ENCODE results near the gene RAB11FIP3. TPM values are rescaled to one million over a fixed set of nuclear protein-coding genes. Genes with fewer than 3 reads are reported as not detected.
"Not testable (repeated sequence)": the region's sequence is repeated elsewhere in the genome, so short reads cannot be mapped to it uniquely, and the experiment has no call there.

Gene RAB11FIP3
- total RNA-seq, 1 experiment from 2014 or later: 6.5 TPM

DNA sequence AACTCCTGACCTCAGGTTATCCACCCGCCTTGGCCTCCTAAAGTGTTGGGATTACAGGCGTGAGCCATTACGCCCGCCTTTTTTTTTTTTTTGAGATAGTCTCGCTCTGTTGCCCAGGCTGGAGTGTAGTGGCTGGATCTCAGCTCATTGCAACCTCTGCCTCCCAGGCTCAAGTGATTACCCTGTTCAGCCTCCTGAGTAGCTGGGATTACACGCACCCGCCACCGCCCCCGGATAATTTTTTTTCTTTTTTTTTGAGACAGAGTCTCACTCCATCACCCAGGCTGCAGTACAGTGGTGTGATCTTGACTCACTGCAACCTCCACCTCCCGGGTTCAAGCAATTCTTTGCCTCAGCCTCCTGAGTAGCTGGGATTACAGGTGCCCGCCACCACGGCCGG lies 3.3 kb upstream of the RAB11FIP3 start:
- DNase-seq (ENCODE audit: low read depth): not testable (repeated sequence)

DNA sequence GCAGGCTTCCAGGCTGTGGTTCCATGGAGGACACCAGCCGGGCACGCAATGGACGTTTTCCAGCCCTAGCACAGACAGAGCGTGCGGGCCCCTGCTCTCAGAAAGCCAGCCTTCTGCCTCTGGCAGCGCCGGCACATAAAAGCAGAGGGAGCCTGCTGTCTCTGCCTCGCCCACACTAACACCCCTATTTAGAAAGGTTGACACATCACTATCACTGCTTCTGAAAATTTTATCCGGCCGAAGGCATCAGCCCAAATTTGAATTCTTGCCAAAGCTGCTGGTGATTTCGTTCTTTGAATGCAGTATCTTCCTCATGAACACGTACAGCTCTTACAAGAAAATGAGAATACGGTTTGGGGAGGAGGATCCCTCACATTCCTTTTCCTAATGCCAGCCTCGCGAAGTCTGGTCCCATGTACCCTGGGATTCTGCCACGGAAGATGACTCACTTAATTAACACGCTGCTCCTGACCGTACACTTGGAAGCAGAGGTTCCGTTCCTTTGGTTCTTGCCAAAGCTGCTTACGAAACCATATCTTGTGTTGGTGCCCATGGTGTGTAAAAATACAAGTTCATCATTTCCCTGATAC lies 1.3 kb upstream of the RAB11FIP3 start:
- DNase-seq (ENCODE audit: low read depth): peak; percentile 97

DNA sequence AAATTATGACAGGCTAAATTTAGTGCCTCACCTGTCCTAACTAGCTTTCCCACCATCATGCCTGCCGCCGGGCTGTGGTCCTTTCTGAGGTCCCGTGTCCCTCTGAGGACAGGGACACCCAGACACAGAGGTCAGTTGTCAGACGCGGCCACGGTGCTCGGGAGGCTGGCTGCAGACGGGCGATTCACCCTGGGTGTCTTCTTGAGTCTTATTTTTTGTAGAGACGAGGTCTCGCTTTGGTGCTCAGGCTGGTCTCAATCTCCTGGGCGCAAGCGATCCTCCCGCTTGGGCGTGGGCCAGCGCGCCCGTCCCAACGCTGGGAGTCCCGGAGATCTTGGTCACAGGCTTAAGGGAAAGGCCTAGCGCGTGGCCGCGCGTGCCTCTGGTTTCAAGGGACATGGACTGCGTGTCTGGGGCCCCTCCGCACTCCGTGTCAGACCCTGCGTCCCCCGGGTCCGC lies 797 bp upstream of the RAB11FIP3 start:
- peak; percentile 42 for DNase-seq (ENCODE audit: low read depth)

DNA sequence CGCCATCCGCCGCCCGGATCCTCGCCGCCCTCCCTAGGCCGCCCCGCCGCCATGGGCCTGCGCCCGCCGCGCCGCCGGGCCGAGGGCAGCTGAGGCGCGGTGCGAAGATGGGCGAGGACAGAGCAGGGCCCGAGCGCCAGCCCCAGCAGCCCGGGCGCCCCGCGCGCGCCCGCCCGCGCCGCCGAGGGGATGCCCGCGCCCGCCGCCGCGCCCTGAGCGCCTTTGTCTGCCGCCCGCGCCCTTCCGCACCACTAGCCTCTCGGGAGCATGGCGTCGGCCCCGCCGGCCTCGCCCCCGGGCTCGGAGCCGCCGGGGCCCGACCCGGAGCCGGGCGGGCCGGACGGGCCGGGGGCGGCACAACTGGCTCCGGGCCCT lies 278 bp downstream of the RAB11FIP3 start:
- no peak for DNase-seq (ENCODE audit: low read depth)

DNA sequence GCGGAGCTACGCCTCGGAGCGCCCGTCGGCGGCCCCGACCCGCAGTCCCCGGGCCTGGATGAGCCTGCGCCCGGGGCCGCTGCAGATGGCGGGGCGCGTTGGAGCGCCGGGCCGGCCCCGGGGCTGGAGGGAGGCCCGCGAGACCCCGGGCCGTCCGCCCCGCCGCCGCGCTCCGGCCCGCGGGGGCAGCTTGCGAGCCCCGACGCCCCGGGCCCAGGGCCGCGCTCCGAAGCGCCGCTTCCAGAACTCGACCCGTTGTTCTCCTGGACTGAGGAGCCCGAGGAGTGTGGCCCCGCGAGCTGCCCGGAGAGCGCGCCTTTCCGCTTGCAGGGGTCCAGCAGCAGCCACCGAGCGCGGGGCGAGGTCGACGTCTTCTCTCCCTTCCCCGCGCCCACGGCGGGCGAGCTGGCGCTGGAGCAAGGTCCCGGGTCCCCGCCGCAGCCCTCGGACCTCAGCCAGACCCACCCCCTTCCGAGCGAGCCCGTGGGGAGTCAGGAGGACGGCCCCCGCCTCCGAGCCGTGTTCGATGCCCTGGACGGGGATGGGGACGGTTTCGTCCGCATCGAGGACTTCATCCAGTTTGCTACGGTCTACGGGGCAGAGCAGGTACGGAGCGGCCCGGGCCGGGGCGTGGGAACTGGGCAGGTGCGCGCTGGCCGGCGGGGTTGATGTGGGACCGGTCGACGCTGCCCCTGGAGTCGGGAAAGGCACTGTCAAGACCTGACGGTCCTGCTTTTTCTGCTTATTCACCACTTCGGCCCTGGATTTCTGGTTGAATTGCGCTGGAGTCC lies 861 bp downstream of the RAB11FIP3 start:
- DNase-seq (ENCODE audit: low read depth): no peak

DNA sequence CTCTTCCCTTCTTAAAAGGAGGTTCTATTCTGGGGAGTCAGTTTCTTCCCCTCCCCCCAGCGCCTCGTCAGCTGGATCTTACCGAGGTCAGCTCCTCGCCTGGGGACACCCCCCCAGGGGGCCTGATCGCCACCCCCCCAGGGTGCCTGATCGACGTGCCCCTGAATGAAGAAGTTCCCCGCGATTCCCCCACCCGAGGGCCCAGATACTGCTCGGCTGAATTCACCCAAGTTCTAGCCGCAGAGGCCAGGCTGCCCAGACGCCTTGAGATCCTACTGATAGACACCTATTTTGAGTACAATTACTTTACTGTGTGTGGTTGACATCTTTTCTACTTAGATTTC lies 1.4 kb downstream of the RAB11FIP3 start:
- no peak for DNase-seq (ENCODE audit: low read depth)

DNA sequence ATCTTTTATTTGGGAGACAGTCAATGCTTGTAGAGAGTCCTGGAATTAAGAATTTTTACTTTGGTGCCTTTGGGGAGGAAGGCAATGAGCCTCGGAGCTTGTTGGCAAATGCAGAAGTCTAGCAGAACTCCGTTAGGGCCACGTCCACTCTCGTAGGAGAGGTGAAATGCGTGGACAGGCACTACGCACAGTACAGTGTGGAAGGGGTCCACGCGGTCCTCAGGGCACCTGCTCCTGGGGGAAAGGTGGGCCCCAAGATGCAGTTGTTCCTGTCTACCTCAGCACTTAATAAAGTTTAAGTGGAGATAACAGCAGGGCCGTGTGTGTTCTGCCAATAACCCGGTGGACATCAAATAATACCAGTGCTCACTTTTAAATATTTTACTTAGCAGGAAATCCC lies 1.8 kb downstream of the RAB11FIP3 start:
- no peak for DNase-seq (ENCODE audit: low read depth)

DNA sequence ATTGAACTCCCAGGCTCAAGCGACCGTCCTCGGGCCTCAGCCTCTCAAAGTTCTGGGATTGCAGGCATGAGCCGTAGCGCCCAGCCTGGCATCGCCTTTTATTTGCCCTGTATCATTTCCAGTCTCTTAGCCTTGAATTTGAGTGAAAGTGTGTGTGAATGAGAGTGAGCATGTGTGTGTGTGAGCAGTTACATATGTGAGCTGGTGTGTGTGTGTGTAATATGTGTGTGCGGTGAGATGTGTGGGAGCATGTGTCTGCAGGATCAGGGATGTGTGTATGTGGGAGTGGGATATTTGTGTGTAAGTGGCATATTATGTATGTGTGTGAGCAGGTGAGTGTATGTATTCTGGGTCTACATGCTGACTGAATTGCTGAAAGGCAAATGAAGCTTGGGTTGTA lies 5.5 kb downstream of the RAB11FIP3 start:
- DNase-seq (ENCODE audit: low read depth): no peak

DNA sequence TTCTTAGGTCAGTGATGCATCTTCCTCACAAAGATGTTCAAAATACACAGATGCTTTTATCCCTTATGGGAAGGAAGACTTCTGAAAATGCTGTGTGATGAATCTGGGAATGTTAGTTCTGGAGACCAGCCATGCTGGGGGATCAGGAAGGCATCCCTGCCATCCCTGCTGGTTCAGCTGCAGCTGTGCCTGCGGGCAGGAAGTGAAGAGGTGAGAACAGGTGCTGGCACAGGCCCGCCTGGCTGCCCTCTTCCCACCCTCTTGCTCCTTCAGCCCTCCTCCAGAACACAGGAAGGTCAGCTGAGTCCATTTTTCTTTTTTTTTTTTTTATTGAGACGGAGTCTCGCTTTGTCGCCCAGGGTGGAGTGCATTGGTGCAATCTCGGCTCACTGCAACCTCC lies 15.2 kb downstream of the RAB11FIP3 start:
- DNase-seq (ENCODE audit: low read depth): no peak

DNA sequence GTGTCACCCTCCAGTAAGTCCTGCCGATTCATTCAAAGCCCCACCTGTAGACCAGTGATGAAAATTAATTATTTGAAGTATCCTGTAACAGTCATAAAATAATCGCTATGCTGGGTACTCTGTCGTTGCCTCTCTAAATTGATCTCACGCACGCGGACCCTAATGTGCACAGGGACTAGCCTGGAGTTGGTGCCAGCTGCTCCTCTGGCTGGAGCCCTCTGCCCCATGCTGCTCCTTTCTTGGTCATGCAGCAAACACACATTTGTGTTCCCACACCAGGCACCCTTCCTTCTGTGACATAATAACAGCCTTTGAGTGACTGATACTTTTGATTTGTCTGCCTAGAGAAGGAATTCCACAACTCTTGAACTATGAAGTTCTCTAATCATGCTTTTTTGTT lies 16.0 kb downstream of the RAB11FIP3 start:
- no peak for DNase-seq (ENCODE audit: low read depth)

DNA sequence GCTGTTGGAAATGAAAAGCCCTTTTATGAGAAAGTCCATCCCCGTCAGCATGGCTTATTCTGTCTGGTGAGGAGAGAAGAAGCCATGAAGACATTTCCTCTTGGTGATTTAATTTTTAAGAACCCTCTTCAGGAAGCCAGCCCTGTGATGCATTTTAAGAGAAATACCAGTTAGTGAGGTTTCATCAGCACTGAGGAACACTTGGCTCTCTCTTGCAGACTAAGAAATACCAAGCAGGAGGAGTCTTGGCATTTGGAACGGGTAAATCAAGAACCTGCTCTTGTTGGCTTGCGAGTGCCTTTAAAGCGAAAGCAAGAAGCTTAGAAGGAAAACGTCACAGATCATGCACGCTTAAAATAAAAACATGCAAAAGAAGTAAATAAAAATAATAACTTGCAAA lies 17.5 kb downstream of the RAB11FIP3 start:
- no peak for DNase-seq (ENCODE audit: low read depth)

DNA sequence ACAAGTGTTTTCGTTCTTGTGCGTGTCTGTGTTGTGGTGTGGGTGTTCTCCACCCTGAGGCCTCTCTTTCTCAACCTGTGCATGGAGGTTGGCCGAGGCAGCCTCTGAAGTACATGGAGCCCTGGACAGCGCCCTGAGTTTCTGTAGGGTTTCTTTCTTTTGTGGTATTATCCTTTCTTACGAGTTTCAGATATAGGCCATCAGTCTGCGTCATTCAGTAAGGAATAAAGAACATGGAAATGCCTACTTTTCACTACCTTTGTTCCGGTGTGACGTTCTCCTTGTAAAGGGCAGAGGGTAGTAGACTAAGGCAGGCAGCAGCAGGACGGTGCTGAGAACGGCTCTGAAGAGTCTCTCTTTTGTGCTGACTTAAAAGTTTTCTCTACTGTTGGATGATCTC lies 18.6 kb downstream of the RAB11FIP3 start:
- no peak for DNase-seq (ENCODE audit: low read depth)

DNA sequence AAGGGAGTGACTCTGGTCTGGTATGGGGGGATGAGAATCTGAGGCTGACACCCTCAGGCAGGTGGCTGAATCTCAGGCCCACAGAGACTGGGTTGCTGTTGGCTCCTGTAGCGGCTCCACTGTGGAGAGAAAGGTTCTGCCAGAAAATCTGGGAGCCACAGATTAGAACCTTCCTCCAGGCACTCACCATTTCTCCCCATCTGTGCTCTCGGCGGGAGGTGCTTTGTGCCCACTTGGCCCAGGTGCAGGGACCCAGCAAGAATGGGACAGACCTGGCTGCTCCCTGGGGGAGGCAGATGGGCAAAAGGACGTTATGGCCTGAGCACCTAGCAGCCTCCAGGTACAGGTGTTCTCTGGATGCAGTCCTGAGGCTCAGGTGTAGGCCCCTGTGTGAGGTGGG lies 20.1 kb downstream of the RAB11FIP3 start:
- no peak for DNase-seq (ENCODE audit: low read depth)

DNA sequence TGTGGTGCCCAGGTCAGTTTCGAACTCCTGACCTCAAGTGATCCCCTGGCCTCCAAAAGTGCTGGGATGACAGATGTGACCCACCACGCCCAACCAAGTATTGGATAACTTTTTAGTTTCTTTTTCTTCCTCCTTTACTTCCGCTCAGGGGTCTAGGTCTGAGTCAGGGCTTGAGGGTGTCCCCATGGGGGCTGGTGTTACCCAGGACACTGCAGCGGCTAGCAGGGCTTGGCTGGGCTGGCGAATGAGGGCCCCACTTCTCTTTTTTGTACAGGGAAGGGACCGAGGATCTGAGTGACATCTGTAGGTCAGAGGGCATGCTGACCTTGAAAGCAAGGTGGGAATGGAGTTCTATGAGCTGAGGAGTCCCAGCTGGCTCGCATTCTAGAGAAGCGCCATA lies 24.9 kb downstream of the RAB11FIP3 start:
- no peak for DNase-seq (ENCODE audit: low read depth)

DNA sequence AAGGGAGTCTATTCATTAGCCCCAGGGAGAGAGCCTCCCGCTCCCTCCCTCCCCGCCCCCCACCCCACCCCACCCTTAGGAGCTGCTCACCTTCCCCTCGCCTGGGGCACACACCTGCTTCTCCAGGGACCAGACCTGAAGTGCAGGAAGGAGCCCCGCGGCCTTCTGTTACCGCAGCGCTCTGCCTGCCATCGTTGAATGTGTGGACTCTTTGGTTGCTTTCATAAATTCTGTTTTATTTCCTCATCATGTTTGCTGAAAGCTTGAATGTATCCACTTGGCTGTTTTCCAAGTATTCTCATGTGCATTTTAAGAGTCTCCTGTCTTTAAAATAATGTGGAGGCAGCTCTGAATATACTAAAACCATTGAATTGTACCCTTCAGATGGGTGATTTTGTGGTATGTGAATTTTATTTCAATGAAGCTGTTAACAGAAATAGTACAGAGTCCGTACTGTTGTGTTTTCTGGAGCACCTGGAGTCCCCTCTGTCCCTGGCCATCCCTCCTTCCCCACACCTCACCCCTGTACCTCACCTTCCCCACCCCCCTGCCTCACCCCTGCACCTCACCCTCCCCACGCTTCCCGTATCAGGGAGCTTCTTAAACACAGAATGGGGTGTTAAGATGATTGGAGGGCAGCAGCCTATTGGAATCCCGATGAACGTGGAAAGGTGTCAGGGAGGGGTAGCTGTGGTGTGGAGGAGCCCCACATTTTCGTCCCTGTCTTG lies 25.5 kb downstream of the RAB11FIP3 start:
- DNase-seq (ENCODE audit: low read depth): no peak

DNA sequence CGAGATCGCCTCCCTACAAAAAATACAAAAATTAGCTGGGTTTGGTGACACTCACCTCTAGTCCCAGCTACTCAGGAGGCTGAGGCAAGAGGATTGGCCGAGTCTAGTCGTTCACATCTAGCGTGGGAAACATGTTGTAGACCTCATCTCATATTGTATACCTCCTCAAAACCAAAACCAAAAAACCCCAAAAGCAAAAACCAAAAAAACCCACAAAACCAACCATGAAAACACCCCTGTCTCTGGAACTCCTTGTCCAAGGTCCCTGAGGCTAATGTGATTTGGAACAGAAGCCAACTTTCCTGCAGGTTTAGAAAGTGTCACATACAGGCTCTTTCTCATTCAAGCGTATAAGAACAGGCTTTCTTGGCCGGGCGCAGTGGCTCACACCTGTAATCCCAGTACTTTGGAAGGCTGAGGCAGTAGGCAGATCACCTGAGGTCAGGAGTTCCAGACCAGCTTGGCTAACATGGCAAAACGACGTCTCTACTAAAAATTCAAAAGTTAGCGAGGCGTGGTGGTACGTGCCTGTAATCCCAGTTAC lies 29.0 kb downstream of the RAB11FIP3 start:
- no peak for DNase-seq (ENCODE audit: low read depth)

DNA sequence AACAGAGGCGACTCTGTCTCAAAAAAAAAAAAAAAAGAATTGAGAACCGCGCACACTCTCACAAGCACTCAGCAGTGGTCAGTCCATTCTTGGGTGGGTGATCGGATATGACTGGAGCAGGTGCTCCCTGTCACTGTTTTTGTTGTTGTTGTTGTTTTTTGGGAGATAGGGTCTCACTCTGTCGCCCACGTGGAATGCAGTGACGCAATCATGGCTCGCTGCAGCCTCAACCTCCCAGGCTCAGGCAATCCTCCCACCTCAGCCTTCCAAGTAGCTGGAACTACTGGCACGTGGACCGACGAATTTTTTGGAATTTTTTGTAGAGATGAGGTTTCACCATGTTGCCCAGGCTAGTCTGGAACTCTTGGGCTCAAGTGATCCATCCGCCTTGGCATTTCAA lies 30.0 kb downstream of the RAB11FIP3 start:
- DNase-seq (ENCODE audit: low read depth): no peak

DNA sequence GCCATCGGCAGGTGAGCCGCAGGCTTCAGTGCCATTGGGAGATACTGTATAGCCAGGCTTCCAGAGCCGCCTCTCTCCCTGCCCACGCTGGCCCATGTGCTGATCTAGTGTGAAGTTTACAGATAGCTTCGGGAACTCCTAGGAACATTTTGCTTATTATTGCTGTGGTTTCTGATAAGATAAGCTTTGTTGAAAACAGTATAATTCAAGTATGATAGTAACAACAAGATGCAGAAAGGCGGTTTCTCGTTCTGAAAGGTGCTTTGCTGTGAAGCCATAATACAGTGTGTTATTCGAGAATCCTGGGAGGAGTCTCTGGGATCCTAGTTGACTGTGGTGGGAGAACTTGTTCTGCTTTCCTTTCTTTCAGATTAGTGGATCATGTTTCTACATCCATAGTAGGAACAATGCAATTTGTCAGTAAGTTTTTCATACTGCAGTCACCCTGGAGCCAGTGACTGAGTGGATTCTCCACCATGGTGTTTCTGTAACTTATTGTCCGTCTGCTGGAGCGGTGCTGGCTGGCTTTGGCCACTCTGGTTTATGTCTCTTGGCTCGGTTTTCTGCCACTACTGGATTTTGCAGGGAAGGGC lies 31.5 kb downstream of the RAB11FIP3 start:
- no peak for DNase-seq (ENCODE audit: low read depth)

DNA sequence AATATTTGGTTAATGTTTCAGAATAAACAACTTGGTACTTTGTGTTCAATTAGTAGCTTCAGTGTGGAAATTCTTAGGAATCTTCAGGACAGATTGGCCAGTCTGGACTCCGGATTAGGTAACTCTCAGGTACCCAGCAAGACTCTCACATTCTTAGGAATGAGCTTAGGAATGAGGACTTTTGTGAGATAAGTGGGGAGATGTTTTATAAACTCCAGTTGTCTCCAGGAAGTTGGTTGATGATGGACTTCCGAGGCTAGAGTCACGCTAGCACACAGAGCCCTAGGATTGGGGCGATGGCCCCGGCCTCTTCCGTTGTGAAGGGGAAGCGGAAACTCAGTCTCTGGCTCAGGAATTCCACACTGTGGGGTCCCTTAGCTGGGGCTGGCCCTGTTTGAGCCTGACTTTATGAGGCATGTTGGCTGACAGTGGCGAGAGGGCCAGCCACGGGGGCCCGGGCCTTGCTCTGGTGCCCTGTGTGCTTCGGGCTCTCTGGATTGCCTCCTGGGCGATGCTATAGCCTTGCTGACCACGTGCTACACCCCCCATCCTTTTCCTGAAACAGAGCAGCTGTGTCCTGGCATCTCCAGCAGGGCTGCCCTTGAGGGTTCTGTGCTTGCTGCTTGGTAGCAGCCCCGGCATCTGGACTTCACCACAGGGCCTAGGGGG lies 32.4 kb downstream of the RAB11FIP3 start:
- no peak for DNase-seq (ENCODE audit: low read depth)

DNA sequence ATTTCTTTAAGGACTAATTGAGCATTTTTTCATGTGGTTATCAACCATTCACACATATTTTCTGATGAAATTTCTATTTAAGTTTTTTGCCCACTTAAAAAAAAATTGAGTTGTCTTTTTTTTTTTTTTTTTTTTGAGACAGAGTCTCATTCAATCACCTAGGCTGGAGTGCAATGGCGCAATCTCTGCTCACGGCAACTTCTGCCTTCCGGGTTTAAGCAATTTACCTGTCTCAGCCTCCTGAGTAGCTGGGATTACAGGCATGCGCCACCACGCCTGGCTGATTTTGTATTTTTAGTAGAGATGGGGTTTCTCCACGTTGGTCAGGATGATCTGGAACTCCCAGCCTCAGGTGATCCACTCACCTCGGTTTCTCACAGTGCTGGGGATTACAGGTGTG lies 34.3 kb downstream of the RAB11FIP3 start:
- no peak for DNase-seq (ENCODE audit: low read depth)

DNA sequence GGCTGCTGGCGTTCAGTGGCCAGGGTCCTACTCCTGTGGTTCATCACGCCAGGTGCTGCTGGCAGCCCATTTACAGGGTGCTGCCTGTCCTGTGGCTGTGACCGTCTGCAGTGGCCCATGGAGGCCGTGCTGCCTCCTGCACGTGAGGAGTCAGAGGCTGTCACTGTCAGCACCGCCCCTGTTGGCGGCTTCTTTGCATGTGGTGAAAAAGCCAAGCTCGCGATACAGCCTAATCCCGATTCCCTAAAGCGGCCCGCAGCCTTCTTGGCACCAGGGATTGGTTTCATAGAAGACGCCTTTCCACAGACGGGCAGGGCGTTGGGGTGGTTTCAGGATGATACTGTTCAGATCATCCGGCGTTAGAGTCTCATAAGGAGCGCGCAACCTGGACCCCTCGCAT lies 35.3 kb downstream of the RAB11FIP3 start:
- DNase-seq (ENCODE audit: low read depth): no peak

DNA sequence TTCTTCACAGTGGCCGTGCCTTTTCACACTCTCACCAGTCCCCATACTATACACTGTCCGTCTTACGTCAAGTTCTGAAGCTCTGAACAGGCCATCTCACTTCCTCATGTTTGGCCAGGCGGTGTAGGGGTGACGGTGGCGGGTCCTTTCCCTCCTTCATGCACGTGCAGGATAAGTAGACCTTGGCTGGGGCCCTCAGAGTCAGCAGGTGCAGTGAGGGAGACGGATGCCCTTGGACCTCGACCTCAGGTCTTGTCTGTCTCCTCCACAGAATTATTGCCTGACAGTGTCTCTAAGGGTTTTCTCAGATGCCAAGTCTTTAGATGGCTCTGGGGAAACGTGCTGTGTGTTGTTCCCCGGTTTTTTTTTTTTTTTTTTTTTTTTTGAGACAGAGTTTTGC lies 37.6 kb downstream of the RAB11FIP3 start:
- no peak for DNase-seq (ENCODE audit: low read depth)
